AG08395 (cell line): ENCODE data around the gene SASH1.
A peak's percentile ranks its signal among the peaks of the same experiment; 100 is the strongest.

Experiments used
- DNase-seq: peaks from one replicate; pipeline ENCODE4 v3.0.0; 2012; ENCODE audit warnings: mixed read lengths, low spot score

Gene SASH1

DNA sequence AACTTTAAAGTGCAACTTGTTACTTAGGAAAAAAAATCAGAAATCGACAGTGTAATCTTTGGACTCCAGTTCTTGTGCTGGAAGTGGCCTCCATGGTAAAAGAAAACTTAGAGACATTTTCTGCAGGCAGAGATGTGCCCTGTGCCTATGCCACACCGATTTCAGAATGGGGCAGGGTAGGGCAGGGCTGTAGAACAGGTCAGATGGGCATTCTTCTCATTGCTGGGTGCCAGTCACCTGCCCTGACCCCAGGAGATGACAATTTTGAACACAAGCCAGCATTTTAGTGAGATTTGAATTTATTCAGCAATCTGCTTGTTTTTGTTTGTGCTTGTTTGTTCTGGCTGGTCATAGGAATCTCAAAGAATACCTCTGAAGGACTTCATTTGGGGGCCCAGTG lies 63.3 kb downstream of the SASH1 start:
- no peak for DNase-seq

DNA sequence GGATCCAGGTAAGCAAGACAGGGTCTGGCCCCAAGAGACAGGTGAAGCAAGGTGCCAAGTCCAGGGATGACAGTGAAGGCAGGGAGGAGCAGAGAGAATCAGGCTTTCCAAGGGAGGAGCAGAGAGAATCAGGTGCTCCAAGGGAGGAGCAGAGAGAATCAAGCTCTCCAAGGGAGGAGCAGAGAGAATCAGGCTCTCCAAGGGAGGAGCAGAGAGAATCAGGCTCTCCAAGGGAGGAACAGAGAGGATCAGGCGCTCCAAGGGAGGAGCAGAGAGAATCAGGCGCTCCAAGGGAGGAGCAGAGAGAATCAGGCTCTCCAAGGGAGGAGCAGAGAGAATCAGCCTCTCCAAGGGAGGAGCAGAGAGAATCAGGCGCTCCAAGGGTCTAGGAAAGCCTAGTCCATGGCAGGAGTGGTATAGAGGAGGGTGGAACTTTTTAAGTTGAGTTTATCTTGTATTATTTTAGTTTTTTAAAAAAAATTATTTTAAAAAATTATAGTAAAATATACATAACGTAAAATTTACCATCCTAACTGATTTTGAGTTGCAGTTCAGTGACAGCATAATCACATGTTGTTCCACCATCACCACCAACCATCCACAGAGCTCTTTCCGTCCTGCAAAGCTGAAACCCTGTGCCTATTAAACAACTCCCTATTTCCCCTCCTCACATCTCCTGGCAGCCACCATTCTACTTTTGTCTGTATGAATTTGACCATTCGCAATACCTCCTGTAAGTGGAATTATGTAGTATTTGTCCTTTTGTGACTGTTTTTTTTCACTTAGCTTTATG lies 64.1 kb downstream of the SASH1 start:
- no peak for DNase-seq

DNA sequence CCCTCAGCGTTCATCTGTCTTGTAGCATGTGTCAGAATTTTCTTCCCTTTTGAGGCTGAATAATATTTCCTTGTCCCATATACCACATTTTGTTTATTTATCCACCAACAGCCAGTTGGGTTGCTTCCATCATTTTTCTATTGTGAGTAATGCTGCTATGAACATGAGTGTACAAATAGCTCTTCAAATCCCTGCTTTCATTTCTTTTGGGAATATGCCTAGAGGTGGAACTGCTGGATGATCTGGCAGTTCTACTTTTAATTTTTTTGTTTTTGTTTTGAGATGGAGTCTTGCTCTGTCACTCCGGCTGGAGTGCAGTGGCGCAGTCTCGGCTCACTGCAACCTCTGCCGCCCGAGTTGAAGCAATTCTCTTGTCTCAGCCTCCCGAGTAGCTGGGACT lies 64.7 kb downstream of the SASH1 start:
- DNase-seq: peak; percentile 85

- no peak for DNase-seq
These were observed 70.9 kb downstream of the SASH1 start for GRCh38 chr6:148413321-148414091.

GRCh38 chr6:148414092-148414489 lies 71.5 kb downstream of the SASH1 start:
- DNase-seq: no peak

- DNase-seq: peak; percentile 72
These were observed 72.2 kb downstream of the SASH1 start for GRCh38 chr6:148414836-148415235.

- DNase-seq: no peak
These were observed 73.0 kb downstream of the SASH1 start for GRCh38 chr6:148415511-148416260.

- no peak for DNase-seq
These were observed 73.8 kb downstream of the SASH1 start for GRCh38 chr6:148416330-148416965.

DNA sequence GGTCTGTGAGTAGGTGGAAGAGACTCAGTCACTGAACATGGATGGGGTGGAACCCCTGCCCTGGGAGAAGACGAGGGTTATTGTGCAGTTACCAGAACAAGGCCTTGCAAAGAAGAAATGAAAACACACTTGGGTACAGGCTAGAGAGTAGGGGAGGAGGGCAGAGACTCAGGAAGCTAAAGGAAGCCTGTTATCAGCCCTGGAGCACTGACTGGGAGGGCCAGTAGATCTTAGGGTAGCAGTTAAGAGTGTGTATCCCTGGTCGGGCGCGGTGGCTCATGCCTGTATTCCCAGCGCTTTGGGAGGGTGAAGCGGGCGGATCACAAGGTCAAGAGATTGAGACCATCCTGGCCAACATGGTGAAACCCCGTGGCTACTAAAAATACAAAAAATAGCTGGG lies 74.4 kb downstream of the SASH1 start:
- DNase-seq: no peak

DNA sequence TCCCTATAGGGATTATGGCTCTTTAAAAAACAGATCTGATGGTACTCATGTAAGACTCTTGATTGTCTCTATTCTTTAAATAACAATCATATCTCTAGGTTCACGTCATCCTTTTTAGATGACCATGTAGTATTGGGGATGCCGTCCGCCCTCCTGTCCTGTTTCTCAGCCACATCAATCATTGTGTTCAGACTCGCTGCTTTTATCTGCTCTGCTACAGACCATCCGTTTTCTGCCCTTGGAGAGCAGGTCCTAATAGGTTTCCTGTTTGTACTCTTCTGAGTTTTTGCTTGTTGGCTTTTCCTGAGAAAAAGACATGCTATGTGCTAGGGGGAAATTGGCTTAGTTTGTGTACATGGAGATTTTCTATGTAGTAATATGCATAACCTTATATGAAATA lies 76.8 kb downstream of the SASH1 start:
- no peak for DNase-seq

GRCh38 chr6:148422085-148422484 lies 79.4 kb downstream of the SASH1 start:
- no peak for DNase-seq

- no peak for DNase-seq
These were observed 80.5 kb downstream of the SASH1 start for GRCh38 chr6:148423133-148423532.

- no peak for DNase-seq
These were observed 81.1 kb downstream of the SASH1 start for GRCh38 chr6:148423601-148424270.

DNA sequence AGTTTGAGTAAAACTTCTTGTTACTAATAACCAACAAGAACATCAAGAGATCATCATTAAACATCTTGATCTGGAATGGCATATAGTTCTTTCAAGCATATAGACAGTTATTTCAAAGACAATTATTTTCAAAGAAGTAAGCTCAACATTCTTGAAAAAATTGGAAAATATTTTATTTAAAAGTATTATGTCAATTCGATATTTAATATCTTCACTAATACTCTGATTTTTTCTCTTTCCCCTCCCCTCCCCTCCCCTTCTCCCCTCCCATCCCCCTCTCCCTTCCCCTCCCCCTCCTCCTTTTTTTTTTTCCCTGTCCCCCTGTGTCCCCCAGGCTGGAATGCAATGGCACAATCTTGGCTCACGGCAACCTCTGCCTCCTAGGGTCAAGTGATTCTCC lies 82.8 kb downstream of the SASH1 start:
- DNase-seq: no peak

- DNase-seq: no peak
These were observed 83.8 kb downstream of the SASH1 start for GRCh38 chr6:148426317-148426977.

- DNase-seq: no peak
These were observed 84.7 kb downstream of the SASH1 start for GRCh38 chr6:148427333-148427732.

DNA sequence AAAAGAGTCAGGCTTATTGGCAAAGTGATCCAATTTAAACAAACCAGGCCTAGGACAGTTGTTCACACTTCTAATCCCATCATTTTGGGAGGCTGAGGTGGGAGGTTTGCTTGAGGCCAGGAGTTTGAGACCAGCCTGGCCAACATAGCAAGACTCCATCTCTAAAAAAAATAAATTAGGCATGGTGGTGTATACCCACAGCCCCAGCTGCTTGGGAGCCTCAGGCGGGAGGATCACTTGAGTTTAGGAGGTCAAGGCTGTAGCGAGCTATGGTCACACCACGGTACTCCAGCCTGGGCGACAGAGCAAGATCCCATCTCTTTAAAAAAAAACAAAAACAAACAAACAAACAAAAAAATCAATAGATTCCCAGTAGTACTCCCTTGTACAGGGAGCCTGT lies 86.8 kb downstream of the SASH1 start:
- no peak for DNase-seq

DNA sequence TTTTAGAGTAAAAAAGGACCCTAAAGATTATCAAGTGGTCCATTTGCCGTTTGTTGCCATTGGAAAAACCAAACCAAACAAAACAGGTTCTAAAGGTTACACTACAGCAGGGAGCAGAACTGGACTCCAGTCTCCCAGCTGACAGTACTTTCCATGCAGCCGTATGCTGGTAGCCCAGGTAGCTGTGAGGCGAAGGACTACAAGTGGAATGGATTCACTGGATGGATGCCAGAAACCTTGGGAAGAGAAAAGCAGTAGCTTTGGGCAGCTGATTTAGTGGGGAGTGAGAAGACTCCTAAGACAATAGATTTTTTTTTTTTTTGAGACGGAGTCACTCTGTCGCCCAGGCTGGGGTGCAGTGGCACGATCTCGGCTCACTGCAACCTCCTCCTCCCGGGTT lies 88.3 kb downstream of the SASH1 start:
- DNase-seq: no peak

DNA sequence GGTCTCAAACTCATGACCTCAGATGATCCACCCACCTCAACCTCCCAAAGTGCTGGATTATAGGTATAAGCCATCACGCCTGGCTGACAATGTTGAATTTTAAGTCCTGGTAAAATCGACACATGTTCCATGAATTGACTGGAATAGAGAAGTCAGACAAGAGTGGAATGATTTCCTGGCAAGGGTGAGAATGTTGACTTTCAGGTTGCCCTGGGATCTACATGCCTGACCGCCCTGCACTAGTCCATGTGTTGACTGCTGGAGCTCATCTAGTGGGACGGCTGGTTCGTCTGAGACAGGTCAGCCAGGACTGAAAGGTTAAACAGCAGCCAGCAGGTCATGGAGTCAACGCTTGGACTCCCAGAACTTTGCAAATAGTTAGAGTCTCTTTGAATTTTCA lies 88.8 kb downstream of the SASH1 start:
- DNase-seq: no peak

DNA sequence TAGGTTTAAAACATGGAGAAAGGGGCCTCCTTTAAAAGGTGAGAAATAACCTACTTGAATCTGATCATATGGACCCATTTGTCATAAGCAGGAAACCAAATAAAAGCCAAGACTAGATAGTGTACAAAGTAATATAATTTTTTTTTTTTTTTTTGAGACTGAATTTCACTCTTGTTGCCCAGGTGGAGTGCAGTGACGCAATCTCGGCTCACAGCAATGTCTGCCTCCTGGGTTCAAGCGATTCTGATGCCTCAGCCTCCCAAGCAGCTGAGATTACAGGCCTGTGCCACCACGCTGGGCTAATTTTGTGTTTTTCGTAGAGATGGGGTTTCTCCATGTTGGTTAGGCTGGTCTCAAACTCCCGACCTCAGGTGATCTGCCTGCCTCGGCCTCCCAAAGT lies 89.2 kb downstream of the SASH1 start:
- DNase-seq: no peak
